ENCODE data around the gene IFT81.
"Not testable (repeated sequence)": the region's sequence is repeated elsewhere in the genome, so short reads cannot be mapped to it uniquely, and the experiment has no call there.

IFT81 gene

DNA sequence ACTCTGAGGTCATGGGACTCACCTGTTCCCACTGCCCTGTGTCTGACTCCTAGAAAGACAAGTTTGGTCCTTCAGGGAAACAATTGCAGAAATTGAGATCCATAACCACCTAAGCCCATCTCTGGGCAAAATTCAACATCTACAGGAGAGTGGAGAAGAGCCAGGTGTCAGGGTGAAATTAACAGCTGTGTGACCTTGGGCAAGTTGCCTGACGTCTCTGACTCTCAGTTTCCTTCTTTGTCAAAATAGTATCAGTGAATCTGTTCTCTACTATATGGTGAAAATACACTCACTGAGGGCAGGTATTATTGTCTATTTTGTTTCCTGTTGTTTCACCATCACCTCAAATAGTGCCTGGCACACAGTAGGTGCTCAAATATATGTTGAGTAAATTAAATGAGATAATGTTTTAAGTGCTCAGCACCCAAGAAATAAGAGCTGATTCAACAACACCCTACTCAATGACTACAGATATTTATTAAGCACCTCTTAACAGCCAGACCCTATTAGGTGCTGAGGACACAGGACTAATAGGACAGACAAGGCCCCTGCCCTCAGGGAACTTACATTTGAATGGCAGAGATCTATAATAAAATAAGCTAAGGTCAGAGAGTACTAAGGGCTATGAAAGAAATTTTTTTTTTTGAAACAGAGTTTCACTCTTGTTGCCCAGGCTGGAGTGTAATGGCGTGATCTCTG, 14.2 kb upstream of the IFT81 start:
- peak overlapping the region; percentile 78 for H3K27ac ChIP-seq (ENCODE audit: low read depth, low read length)
- H3K9ac ChIP-seq (ENCODE audit: low read length), result no peak overlapping the region
- H3K4me1 ChIP-seq (ENCODE audit: insufficient read depth, low read length), result peaks cover 29% of the 10 kb centered on the region

DNA sequence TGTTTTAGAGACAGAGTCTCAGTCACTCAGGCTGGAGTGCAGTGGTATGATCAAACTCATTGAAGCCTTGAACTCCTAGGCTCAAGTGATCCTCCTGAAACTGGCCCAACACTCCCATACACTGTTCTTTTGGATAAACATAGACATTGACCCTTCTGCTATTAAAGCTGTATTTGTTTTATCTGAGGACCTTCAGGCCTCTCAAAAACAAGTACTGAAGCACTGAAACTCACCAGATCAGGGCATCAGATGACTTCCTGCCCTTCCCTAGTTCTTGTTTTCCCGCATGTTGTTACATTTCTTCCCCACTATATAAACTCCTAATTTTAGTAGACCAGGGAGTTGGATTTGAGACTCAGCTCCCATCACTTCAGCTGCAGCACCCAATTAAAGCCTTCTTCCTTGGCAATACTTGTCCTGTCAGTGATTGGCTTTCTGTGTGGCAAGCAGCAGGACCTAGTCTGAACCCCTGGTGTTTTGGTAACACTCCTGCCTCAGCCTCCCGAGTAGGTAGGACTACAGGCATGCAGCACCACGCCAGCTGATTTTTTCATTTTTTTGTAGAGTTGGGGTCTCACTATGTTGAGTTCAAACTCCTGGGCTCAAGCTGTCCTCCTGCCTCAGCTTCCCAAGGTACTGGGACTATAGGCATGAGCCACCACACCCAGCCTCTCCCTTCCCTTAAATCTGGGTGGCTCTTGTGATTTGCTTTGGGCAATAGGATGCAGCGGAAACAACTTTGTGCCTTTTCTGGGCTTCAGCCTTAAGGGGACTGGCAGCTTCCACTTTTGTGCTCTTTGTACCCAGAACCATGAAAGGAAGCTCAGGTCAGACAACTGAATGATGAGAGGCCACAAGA, 12.5 kb upstream of the IFT81 start:
- no peaks in the 10 kb centered on the region for H3K36me3 ChIP-seq (ENCODE audit: insufficient read depth, low read length)
- no peak overlapping the region for H3K9ac ChIP-seq (ENCODE audit: low read length)
- peaks cover 29% of the 10 kb centered on the region for H3K4me1 ChIP-seq (ENCODE audit: insufficient read depth, low read length)
- no peaks in the 10 kb centered on the region for H3K27me3 ChIP-seq (ENCODE audit: control insufficient read depth in 1 of 2, insufficient read depth in 2 of 2, low read length in 2 of 2)
- no peak overlapping the region for H3K4me3 ChIP-seq (ENCODE audit: low read depth in 1 of 2, low read length in 2 of 2)
- H3K27ac ChIP-seq (ENCODE audit: low read depth, low read length), result no peak overlapping the region
- no peaks in the 10 kb centered on the region for H3K9me3 ChIP-seq (ENCODE audit: low read length)

More for the DNA sequence above, 14.2 kb upstream of the IFT81 start:
- H3K9me3 ChIP-seq (ENCODE audit: low read length), result no peaks in the 10 kb centered on the region
- no peaks in the 10 kb centered on the region for H3K36me3 ChIP-seq (ENCODE audit: insufficient read depth, low read length)
- H3K4me3 ChIP-seq (ENCODE audit: low read depth in 1 of 2, low read length in 2 of 2), result no peak overlapping the region
- H3K27me3 ChIP-seq (ENCODE audit: control insufficient read depth in 1 of 2, insufficient read depth in 2 of 2, low read length in 2 of 2), result no peaks in the 10 kb centered on the region

DNA sequence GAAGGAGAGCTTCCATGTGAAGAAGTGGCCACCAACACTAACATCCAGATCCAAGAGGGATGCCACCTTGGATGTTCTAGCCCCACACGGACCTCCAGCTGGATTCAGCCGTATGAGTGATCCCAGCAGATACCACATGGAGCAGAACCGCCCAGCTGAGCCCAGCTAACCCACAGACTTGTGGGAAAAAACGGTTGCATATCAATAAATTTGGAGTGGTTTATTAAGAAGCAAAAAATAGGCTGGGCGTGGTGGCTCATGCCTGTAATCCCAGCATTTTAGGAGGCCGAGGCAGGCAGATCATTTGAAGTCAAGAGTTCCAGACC, 11.9 kb upstream of the IFT81 start:
- Histone ChIP-seq H3K4me1 (ENCODE audit: insufficient read depth, low read length) (peaks cover 27% of the 10 kb centered on the region), H3K27me3 (ENCODE audit: control insufficient read depth in 1 of 2, insufficient read depth in 2 of 2, low read length in 2 of 2) (no peaks in the 10 kb centered on the region), H3K9ac (ENCODE audit: low read length) (no peak overlapping the region), H3K36me3 (ENCODE audit: insufficient read depth, low read length) (no peaks in the 10 kb centered on the region), H3K4me3 (ENCODE audit: low read depth in 1 of 2, low read length in 2 of 2) (no peak overlapping the region), H3K27ac (ENCODE audit: low read depth, low read length) (no peak overlapping the region), H3K9me3 (ENCODE audit: low read length) (no peaks in the 10 kb centered on the region)

DNA sequence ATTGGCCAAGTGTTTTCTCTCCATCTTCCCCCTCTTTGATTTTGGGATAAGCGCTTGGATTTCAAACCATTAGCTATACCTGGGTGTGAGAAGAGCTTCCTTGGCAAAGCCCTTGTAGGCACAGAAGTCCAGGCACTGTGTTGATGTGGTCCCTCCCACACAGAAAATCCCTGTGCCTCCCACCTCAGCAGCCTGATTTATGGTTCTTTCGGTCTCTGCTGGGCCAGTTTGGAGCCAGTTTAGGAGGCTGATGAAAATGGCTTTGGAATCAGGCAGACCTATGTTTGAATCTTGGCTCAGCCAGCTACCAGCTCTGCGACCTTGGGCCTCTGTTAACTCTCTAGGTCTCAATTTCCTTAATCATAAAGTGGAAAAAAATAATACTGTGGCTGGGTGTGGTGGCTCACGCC, 9.6 kb upstream of the IFT81 start:
- Histone ChIP-seq H3K4me3 (ENCODE audit: low read depth in 1 of 2, low read length in 2 of 2) (no peak overlapping the region), H3K9ac (ENCODE audit: low read length) (no peak overlapping the region), H3K27ac (ENCODE audit: low read depth, low read length) (no peak overlapping the region), H3K27me3 (ENCODE audit: control insufficient read depth in 1 of 2, insufficient read depth in 2 of 2, low read length in 2 of 2) (no peaks in the 10 kb centered on the region), H3K9me3 (ENCODE audit: low read length) (no peaks in the 10 kb centered on the region), H3K4me1 (ENCODE audit: insufficient read depth, low read length) (peaks cover 12% of the 10 kb centered on the region), H3K36me3 (ENCODE audit: insufficient read depth, low read length) (no peaks in the 10 kb centered on the region)

DNA sequence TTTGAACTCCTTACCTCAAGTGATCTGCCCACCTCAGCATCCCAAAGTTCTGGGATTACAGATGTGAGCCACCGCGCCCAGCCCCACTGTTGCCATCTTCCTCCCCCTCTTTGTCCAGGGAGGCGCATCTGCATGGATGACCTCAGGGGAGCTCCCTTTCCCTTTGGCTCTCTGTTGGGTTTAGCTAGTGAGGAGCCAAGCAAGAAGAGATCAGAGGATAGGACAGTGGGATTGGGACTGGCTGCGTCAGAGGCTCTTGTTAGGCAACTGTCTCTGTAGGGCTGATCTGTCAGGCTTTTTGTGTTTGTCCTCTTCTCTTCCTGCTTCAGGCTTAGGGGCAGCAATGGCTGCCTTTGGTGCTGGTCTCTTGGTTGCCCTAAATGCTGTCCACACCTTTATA, 8.5 kb upstream of the IFT81 start:
- no peaks in the 10 kb centered on the region for H3K27me3 ChIP-seq (ENCODE audit: control insufficient read depth in 1 of 2, insufficient read depth in 2 of 2, low read length in 2 of 2)
- H3K36me3 ChIP-seq (ENCODE audit: insufficient read depth, low read length), result no peaks in the 10 kb centered on the region
- no peak overlapping the region for H3K9ac ChIP-seq (ENCODE audit: low read length)
- H3K4me3 ChIP-seq (ENCODE audit: low read depth in 1 of 2, low read length in 2 of 2), result no peak overlapping the region
- no peaks in the 10 kb centered on the region for H3K9me3 ChIP-seq (ENCODE audit: low read length)
- peaks cover 7% of the 10 kb centered on the region for H3K4me1 ChIP-seq (ENCODE audit: insufficient read depth, low read length)
- no peak overlapping the region for H3K27ac ChIP-seq (ENCODE audit: low read depth, low read length)

DNA sequence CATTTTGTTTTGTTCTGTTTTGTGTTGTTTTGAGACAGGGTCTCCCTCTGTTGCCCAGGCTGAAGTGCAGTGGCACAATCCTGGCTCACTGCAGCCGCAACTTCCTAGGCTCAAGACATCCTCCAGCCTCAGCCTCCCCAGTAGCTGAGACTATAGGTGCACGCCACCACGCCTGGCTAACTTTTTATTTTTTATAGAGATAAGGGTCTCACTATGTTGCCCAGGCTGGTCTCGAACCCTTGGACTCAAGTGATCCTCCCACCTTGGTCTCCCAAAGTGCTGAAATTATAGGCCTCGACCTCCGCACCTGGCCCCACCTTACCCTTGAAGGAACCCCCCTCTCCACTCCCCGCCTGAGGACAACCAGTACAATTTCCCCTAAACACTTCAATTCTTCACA, 7.5 kb upstream of the IFT81 start:
- Histone ChIP-seq H3K9ac (ENCODE audit: low read length) (no peak overlapping the region), H3K36me3 (ENCODE audit: insufficient read depth, low read length) (no peaks in the 10 kb centered on the region), H3K4me1 (ENCODE audit: insufficient read depth, low read length) (peaks cover 7% of the 10 kb centered on the region), H3K27me3 (ENCODE audit: control insufficient read depth in 1 of 2, insufficient read depth in 2 of 2, low read length in 2 of 2) (no peaks in the 10 kb centered on the region), H3K27ac (ENCODE audit: low read depth, low read length) (no peak overlapping the region), H3K9me3 (ENCODE audit: low read length) (no peaks in the 10 kb centered on the region), H3K4me3 (ENCODE audit: low read depth in 1 of 2, low read length in 2 of 2) (no peak overlapping the region)

DNA sequence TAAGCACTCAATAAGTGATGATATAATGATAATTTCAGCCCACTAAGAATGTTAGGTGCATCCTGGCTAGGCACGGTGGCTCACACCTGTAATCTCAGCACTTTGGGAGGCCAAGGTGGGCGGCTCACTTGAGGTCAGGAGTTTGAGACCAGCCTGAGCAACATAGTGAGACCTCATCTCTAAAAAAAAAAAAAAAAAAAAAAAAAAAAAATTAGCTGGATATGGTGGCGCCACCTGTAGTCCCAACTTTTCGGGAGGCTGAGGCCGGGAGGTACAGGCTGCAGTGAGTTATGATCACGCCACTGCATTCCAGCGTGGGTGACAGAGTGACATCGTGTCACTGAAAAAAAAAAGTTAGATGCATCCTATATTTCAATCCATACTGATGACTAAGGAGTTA, 6.9 kb upstream of the IFT81 start:
- not testable (repeated sequence) for H3K9ac ChIP-seq (ENCODE audit: low read length); H3K27me3 ChIP-seq (ENCODE audit: control insufficient read depth in 1 of 2, insufficient read depth in 2 of 2, low read length in 2 of 2); H3K4me1 ChIP-seq (ENCODE audit: insufficient read depth, low read length); H3K4me3 ChIP-seq (ENCODE audit: low read depth in 1 of 2, low read length in 2 of 2); H3K9me3 ChIP-seq (ENCODE audit: low read length); H3K36me3 ChIP-seq (ENCODE audit: insufficient read depth, low read length); H3K27ac ChIP-seq (ENCODE audit: low read depth, low read length)

DNA sequence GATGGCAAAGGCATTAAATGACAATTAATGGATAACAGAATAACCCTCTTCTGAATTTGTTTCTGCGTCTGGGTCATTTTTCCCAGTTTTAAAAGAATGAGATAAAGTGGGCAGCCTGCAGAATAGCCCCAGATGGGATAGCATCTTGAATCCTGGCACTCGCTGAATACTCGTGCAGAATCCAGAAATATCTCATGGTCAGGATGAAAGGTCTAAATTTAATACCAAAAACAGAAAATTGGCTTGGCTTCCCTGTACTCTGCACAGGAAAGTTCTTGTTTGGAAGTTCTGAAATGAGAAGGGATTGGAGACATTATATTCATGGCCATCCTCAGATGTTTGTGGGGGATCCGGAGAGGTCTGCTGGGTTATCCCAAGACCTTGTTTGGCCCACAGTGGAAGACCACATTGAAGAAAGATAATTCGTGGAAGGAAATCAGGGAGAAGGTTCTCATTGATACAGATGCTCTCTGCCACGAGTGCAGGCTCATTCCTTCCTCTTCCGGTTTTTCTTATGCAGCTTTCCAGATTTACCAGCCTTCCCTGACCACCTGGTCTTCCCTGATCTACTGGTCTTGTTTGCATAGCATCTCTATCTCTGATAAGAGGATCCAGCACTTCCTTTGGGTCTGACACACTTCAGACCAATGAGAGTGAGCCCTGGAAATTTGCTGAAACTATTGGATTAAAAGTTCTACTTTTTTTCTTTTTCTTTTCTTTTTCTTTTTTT, 6.0 kb upstream of the IFT81 start:
- no peak overlapping the region for H3K4me3 ChIP-seq (ENCODE audit: low read depth in 1 of 2, low read length in 2 of 2)
- H3K4me1 ChIP-seq (ENCODE audit: insufficient read depth, low read length), result peaks cover 7% of the 10 kb centered on the region
- H3K27ac ChIP-seq (ENCODE audit: low read depth, low read length), result no peak overlapping the region
- H3K9me3 ChIP-seq (ENCODE audit: low read length), result no peaks in the 10 kb centered on the region
- H3K36me3 ChIP-seq (ENCODE audit: insufficient read depth, low read length), result no peaks in the 10 kb centered on the region
- H3K9ac ChIP-seq (ENCODE audit: low read length), result no peak overlapping the region
- no peaks in the 10 kb centered on the region for H3K27me3 ChIP-seq (ENCODE audit: control insufficient read depth in 1 of 2, insufficient read depth in 2 of 2, low read length in 2 of 2)

DNA sequence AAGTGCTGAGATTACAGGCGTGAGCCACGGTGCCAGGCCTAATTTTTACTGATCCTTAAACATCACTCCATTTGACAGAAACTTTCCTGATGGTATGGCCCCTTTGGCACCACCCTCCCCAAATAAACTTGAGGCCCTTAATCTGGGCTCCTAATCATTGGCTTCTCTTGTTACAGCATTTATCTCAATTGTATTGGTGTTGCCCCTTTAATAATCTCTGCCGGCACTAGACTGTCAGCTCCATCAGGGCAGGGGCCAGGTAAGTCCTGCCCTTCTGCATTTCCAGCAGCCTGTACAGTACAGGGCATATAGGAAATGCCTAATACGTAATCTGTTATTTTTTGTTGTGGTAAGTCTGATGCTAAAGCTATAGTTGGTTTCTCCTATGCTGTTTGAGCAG, 1.2 kb upstream of the IFT81 start:
- Histone ChIP-seq H3K9me3 (ENCODE audit: low read length) (no peaks in the 10 kb centered on the region), H3K4me3 (ENCODE audit: low read depth in 1 of 2, low read length in 2 of 2) (no peak overlapping the region), H3K27ac (ENCODE audit: low read depth, low read length) (no peak overlapping the region), H3K4me1 (ENCODE audit: insufficient read depth, low read length) (peaks cover 13% of the 10 kb centered on the region), H3K36me3 (ENCODE audit: insufficient read depth, low read length) (no peaks in the 10 kb centered on the region), H3K9ac (ENCODE audit: low read length) (no peak overlapping the region), H3K27me3 (ENCODE audit: control insufficient read depth in 1 of 2, insufficient read depth in 2 of 2, low read length in 2 of 2) (no peaks in the 10 kb centered on the region)

DNA sequence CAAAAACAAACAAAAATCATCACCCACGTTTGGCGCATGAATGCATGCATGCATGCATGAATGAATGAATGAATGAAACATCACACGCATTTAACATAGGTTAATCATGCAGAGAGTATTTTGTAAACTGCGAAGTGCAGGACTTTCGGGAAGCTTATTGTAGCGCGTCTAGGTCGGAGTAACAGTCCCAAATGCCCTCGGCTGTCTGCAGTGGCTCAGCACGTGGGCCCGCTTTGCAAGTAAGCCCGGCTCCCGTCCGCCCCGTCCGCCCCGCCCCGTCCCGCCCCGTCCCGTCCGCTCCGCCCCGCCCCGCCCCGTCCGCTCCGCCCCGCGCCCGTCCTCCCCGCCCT, 263 bp upstream of the IFT81 start:
- Histone ChIP-seq H3K4me3 (ENCODE audit: low read depth in 1 of 2, low read length in 2 of 2) (no peak overlapping the region), H3K9ac (ENCODE audit: low read length) (no peak overlapping the region), H3K27ac (ENCODE audit: low read depth, low read length) (no peak overlapping the region)

DNA sequence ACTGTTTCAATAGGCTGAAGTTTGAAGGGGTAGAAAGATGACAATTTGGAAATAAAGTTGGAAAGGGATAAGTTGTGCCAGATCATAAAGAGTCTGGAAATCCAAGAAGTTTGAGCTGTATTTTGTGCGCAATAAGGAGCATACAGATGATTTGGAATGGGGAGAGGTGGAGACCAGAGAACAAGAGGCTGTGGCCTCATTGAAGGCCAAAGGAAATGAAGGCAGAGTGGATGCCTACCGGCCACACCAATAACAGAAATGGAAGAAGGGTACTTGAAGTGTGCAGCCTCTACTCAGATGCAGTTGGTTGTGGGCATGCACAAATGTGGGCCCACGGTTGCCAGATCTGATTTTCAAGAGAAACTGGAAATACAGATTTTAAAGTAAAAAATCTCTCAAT, 2.4 kb downstream of the IFT81 start:
- Histone ChIP-seq H3K4me1 (ENCODE audit: insufficient read depth, low read length) (peaks cover 10% of the 10 kb centered on the region), H3K27ac (ENCODE audit: low read depth, low read length) (no peak overlapping the region), H3K27me3 (ENCODE audit: control insufficient read depth in 1 of 2, insufficient read depth in 2 of 2, low read length in 2 of 2) (no peaks in the 10 kb centered on the region), H3K9me3 (ENCODE audit: low read length) (no peaks in the 10 kb centered on the region), H3K9ac (ENCODE audit: low read length) (no peak overlapping the region), H3K4me3 (ENCODE audit: low read depth in 1 of 2, low read length in 2 of 2) (no peak overlapping the region), H3K36me3 (ENCODE audit: insufficient read depth, low read length) (peaks cover 15% of the 10 kb centered on the region)

More for the DNA sequence above, 263 bp upstream of the IFT81 start:
- peaks cover 10% of the 10 kb centered on the region for H3K4me1 ChIP-seq (ENCODE audit: insufficient read depth, low read length)
- H3K9me3 ChIP-seq (ENCODE audit: low read length), result no peaks in the 10 kb centered on the region
- peaks cover 9% of the 10 kb centered on the region for H3K36me3 ChIP-seq (ENCODE audit: insufficient read depth, low read length)
- H3K27me3 ChIP-seq (ENCODE audit: control insufficient read depth in 1 of 2, insufficient read depth in 2 of 2, low read length in 2 of 2), result no peaks in the 10 kb centered on the region
